HG03439 (cell line): ENCODE results near the gene OBSL1.
A peak's percentile ranks its signal among the peaks of the same experiment; 100 is the strongest.

Experiments used
- ATAC-seq: cut with Tn5 transposase; IDR thresholded peaks from one replicate; pipeline ENCODE4 v1.9.1; 2021; ENCODE audit warnings: mild to moderate bottlenecking, moderate library complexity; ENCODE audit not compliant: unreplicated experiment

Gene OBSL1

GRCh38 chr2:219552382-219553167 lies 18.8 kb downstream of the OBSL1 start:
- ATAC-seq: peak; percentile 69

- ATAC-seq: no peak
These were observed 19.6 kb downstream of the OBSL1 start for GRCh38 chr2:219551441-219552381.

- ATAC-seq: no peak
These were observed 21.7 kb downstream of the OBSL1 start for GRCh38 chr2:219549619-219550018.

DNA sequence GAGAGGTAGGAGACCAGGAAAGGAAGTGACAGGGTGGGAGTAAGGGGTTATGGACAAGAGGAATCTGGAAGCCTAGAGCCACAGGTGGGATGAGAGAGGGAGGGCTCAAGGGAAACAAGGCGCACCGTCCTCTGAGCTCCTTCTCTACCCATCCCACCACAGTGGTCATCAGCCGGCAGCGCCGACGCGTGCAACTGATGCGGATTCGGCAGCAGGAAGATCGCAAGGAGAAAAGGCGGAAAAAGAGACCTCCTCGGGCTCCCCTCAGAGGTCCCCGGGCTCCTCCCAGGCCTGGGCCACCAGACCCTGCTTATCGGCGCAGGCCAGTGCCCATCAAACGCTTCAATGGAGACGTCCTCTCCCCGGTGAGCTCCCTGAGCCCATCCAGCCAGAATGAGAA lies 22.3 kb downstream of the OBSL1 start:
- no peak for ATAC-seq

GRCh38 chr2:219547621-219548020 lies 23.7 kb downstream of the OBSL1 start:
- no peak for ATAC-seq

DNA sequence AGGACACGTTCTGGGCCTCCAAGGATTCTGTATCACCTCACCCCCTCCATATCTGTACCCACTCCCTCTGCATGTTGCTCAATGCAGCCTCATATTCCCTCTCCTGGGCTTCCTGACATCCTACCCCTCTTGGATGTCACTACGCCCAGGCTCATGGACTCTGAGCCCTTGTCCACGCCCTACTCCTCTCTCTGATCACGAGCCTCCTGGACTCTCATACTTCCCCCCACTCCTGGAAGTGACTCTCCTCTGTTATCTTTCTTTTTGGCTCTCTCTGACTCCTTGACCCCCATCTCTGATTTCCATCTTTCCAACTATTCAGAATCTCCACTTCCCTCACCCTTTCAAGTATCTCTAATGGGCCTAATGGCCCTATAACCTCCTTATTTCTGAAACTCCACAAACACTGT lies 25.4 kb downstream of the OBSL1 start:
- ATAC-seq: no peak

- ATAC-seq: no peak
These were observed 25.9 kb downstream of the OBSL1 start for GRCh38 chr2:219545295-219545942.

GRCh38 chr2:219544567-219544966 lies 26.8 kb downstream of the OBSL1 start:
- ATAC-seq: no peak

- peak; percentile 81 for ATAC-seq
These were observed 27.6 kb downstream of the OBSL1 start, which contains the start of the genes CHPF and TMEM198 for GRCh38 chr2:219543596-219544358. Gene CHPF (minus strand): TSS chr2:219543809. CDS start chr2:219543538, 271 bp downstream. Gene TMEM198 (plus strand): TSS chr2:219544028. CDS start chr2:219544728, 700 bp downstream.

GRCh38 chr2:219542931-219543595 lies 28.3 kb downstream of the OBSL1 start:
- ATAC-seq: peak; percentile 32

GRCh38 chr2:219541611-219542180 lies 29.6 kb downstream of the OBSL1 start:
- ATAC-seq: peak; percentile 45

GRCh38 chr2:219540784-219541504 lies 30.4 kb downstream of the OBSL1 start:
- ATAC-seq: no peak

DNA sequence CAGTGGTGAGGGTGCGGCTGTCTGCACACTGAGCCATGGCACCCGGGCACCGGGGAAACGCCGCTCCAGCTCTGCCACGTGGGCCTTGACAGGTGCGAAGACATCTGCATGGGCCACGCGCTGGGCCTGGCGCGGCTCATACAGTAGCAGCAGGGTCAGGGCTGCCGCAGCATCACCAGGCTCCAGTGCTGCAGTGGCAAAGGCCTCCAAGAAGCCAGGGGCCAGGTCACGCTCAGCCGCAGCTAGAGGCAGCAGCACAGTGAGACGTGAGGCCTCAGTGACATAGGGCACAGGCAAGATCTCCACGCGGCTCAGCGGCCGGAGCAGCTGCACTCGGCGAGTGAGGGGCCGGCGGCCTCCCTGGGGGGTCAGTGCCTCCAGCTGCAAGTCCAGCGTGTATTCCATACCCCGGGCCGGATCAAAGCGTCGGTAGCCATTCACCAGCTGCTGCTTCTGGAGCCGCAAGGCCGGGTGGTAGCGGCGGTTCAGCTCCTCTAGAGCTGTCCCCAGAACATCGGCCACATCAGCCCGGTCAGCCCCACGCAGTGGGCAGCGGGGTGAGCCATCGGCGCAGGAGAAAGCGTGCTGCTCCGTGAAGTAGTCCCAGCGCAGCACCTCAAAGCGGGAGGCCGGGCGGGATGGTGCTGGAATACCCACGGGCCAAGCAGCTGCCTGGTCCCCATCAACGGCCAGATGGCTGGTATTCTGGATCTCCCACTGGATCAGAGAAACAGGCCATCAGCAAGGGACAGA lies 31.2 kb downstream of the OBSL1 start:
- ATAC-seq: no peak

DNA sequence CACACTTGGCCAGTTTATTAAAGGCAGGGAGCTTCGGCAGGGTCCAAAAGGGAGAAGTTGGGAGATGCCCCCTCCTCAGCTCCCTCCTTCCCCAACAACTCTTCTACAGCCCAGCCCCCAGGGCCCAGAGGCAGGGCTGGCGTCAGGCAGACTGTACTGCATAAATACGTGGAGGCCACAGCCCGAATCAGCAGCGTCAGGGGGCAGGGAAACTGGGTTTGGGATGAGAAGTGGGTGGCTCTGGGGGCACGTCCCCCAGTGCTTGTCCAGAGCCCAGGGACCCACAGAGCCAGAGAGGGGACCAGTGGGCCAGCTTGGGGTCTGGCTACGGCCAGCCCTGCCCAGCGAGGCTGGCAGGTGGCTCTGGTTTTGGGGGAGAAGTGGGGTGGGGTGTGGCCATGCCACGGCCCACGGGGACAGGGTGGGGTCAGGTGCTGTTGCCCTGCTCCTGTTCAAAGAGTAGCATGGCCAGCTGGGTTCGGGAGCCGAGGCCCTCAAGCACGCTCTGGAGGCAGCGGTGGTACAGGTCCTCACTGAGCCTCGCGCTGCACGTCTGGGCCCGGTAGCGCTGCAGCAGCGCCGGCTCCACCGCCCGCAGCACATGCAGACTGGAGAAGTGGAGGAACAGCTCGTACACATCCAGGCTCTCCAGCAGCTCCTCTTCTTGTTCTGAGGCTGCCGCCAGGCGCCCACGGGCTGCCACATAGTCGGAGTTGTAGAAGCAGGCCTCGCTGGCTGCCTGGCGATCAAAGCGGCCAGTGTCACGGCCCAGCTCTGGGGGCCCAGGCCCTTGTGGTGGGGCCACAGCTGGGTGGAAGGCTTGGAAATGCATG lies 32.2 kb downstream of the OBSL1 start:
- no peak for ATAC-seq

DNA sequence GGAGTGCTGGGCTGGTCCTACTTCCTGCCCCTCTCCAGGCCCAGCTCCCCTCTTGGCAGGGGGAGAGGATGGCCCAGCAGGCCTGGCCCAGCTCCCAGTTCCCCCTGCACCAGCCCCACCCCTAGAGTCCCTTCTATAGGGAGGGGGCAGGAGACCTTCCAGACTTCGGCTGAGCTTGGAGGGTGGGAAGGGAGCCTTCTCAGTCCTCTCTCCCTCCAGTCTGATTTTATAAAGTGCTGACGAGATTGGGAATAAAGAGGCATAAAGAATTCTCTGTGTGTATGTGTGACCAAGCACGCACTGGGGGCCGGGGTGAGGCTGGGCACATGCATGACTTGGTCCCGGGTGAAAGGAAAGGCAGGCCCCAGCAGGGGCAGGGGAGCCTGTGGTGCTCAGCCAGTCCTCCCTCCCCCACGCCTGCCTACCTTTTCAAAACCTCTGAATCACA lies 32.8 kb downstream of the OBSL1 start:
- no peak for ATAC-seq

GRCh38 chr2:219537657-219538488 lies 33.5 kb downstream of the OBSL1 start:
- ATAC-seq: no peak
